Measurements from ENCODE around the gene DENND1A.

DNA sequence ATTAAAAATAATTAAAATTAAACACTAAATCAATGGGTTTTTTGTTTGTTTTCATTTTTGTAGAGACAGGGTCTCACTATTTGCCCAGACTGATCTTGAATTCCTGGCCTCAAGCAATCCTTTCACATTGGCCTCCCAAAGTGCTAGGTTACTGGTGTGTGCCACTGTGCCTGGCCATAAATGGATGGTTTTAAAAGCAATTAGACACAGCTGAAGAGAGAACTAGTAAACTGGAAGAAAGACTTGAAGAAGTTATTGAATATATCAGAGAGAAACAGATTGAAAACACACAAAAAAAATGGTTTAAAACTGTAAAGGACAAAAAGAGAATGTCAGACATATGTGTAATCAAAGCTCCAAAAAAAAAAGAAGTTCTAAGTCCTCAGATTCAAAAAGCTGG lies 83.0 kb downstream of the DENND1A start:
- TF ChIP-seq POLR2A (IDR thresholded peaks at IDR 0.05): no peak
- TF ChIP-seq, protein P1, sequence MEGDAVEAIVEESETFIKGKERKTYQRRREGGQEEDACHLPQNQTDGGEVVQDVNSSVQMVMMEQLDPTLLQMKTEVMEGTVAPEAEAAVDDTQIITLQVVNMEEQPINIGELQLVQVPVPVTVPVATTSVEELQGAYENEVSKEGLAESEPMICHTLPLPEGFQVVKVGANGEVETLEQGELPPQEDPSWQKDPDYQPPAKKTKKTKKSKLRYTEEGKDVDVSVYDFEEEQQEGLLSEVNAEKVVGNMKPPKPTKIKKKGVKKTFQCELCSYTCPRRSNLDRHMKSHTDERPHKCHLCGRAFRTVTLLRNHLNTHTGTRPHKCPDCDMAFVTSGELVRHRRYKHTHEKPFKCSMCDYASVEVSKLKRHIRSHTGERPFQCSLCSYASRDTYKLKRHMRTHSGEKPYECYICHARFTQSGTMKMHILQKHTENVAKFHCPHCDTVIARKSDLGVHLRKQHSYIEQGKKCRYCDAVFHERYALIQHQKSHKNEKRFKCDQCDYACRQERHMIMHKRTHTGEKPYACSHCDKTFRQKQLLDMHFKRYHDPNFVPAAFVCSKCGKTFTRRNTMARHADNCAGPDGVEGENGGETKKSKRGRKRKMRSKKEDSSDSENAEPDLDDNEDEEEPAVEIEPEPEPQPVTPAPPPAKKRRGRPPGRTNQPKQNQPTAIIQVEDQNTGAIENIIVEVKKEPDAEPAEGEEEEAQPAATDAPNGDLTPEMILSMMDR (IDR thresholded peaks at IDR 0.05): no peak
- no peak for TF ChIP-seq POLR2AphosphoS5 (IDR thresholded peaks at IDR 0.05)
